MCF 10A (cell line): ENCODE data around the gene FRMD6. TPM values are rescaled to one million over a fixed set of nuclear protein-coding genes. Genes with fewer than 3 reads are reported as not detected.

Source experiments
- BruUV-seq: library from RNA; stranded (reverse); fragments of 400-500 nt; replicated peaks from 2 replicates; lab custom pipeline; 2021; lab: Mats Ljungman, UMichigan
- CTCF ChIA-PET: fragments of 300-600 bp; sonication (Branson Sonifier 250); formaldehyde crosslinking; extraction: SDS; loops from one replicate; lab custom pipeline; 2021; ENCODE audit warnings: antibody characterized with exemption, inconsistent platforms; lab: Yijun Ruan, JAX
- POLR2A ChIA-PET: fragments of 300-600, 350-650 bp; sonication (Branson Sonifier 250); formaldehyde crosslinking; extraction: SDS; loops from one replicate; lab custom pipeline; 2020; ENCODE audit warnings: antibody characterized with exemption, inconsistent platforms; lab: Yijun Ruan, JAX
- DNase-seq: peaks from one replicate; pipeline ENCODE4 v3.0.0-alpha.2; 2018; ENCODE audit not compliant: unreplicated experiment
- H3K27ac Mint-ChIP-seq: one replicate; pipeline ENCODE4 v1.8.0; 2022; ENCODE audit warnings: mild to moderate bottlenecking, low read depth, mixed read lengths; ENCODE audit not compliant: unreplicated experiment
- H3K27me3 Mint-ChIP-seq: one replicate; pipeline ENCODE4 v1.8.0; 2022; ENCODE audit warnings: mixed read lengths; ENCODE audit not compliant: insufficient read depth, unreplicated experiment
- H3K36me3 Mint-ChIP-seq: one replicate; pipeline ENCODE4 v1.8.0; 2022; ENCODE audit warnings: mild to moderate bottlenecking, moderate library complexity, mixed read lengths; ENCODE audit not compliant: insufficient read depth, unreplicated experiment
- H3K4me1 Mint-ChIP-seq: one replicate; pipeline ENCODE4 v1.8.0; 2022; ENCODE audit warnings: mixed read lengths; ENCODE audit not compliant: insufficient read depth, unreplicated experiment
- H3K4me3 Mint-ChIP-seq: one replicate; pipeline ENCODE4 v1.8.0; 2022; ENCODE audit warnings: mild to moderate bottlenecking, moderate library complexity, mixed read lengths; ENCODE audit not compliant: unreplicated experiment
- H3K9me3 Mint-ChIP-seq: one replicate; pipeline ENCODE4 v1.8.0; 2022; ENCODE audit warnings: mixed read lengths; ENCODE audit not compliant: unreplicated experiment
- intact Hi-C: fragments of 100-400 bp; cut with micrococcal nuclease; formaldehyde crosslinking; loops from 2 replicates; pipeline ENCODE4 v1.14.1; 2022
- total RNA-seq: library from RNA; stranded (reverse); gene quantifications from 2 replicates; pipeline ENCODE4 v1.2.3, GENCODE V29; 2022
- TF ChIP-seq, protein P1 (sequence below): fragments of 200-600 bp; IDR thresholded peaks from one replicate; pipeline ENCODE4 v1.8.0; 2022; ENCODE audit warnings: antibody characterized with exemption, mild to moderate bottlenecking; ENCODE audit not compliant: unreplicated experiment

FRMD6 gene
- total RNA-seq, 1 experiment from 2014 or later, result 135 TPM

DNA sequence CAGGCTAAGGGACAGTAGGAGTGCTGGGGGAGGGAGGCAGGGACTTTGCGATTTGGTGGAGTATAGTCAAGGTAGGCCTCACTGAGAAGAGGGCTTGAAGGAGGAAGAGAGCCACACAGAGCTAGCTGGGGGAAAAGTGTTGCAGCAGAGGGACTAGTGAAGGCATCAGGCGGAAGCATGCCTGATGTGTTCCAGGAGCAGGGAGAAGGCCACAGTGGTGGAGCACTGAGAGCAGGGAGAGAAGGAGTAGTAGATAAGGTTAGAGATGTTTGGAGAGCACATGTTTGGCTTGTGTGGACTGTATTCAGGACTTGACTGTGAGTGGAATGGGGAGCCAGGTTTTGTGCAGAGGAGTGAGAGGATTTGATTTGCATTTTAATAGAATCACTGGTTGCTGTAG is 9.0 kb downstream of the FRMD6 start:
- Mint-ChIP-seq H3K27ac (peak overlapping the region; percentile 3), H3K27me3 (no peaks in the 10 kb centered on the region), H3K9me3 (peaks cover 4% of the 10 kb centered on the region), H3K4me1 (peaks cover 63% of the 10 kb centered on the region), H3K4me3 (no peak overlapping the region), H3K36me3 (peaks cover 29% of the 10 kb centered on the region)
- ChIA-PET POLR2A (interaction anchor here (2.0 kb wide), 1 partner anchor 8 kb away, joined by 6 read pairs; no protein-coding TSS in a partner anchor), CTCF (no interaction called here)
- BruUV-seq, result no TSS peak
- DNase-seq, result no peak
- intact Hi-C loops, result no loop called here
- TF ChIP-seq, protein P1, sequence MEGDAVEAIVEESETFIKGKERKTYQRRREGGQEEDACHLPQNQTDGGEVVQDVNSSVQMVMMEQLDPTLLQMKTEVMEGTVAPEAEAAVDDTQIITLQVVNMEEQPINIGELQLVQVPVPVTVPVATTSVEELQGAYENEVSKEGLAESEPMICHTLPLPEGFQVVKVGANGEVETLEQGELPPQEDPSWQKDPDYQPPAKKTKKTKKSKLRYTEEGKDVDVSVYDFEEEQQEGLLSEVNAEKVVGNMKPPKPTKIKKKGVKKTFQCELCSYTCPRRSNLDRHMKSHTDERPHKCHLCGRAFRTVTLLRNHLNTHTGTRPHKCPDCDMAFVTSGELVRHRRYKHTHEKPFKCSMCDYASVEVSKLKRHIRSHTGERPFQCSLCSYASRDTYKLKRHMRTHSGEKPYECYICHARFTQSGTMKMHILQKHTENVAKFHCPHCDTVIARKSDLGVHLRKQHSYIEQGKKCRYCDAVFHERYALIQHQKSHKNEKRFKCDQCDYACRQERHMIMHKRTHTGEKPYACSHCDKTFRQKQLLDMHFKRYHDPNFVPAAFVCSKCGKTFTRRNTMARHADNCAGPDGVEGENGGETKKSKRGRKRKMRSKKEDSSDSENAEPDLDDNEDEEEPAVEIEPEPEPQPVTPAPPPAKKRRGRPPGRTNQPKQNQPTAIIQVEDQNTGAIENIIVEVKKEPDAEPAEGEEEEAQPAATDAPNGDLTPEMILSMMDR, result no peak

DNA sequence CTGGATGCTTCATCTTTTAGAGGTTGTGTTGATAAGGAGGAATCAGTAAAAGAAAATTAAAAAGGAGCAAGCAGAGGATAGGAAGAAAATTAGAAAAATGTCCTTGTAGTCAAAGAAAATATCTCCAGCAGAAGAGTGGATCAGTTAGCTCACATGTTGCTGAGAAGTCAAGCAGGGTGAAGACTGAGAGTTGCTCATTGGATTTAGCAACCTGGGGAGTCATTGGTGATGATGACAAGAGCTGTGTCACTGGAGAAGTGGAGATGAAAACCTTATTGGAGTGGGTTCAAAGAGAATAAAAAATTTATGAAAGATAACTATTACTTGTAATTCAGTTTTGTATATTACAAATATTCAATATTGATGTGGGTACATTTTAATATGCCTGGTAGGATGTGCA is 9.8 kb downstream of the FRMD6 start:
- DNase-seq, result no peak
- H3K4me3 Mint-ChIP-seq, result no peak overlapping the region
- peaks cover 8% of the 10 kb centered on the region for H3K9me3 Mint-ChIP-seq
- TF ChIP-seq, protein P1, result no peak
- intact Hi-C loops, result no loop called here
- no TSS peak for BruUV-seq
- H3K27me3 Mint-ChIP-seq, result no peaks in the 10 kb centered on the region
- peak overlapping the region; percentile 3 for H3K27ac Mint-ChIP-seq
- peaks cover 36% of the 10 kb centered on the region for H3K36me3 Mint-ChIP-seq
- ChIA-PET POLR2A (interaction anchor here (1.4 to 2.0 kb wide), 2 partner anchors 9 to 19 kb away, joined by 5 to 6 read pairs; no protein-coding TSS in a partner anchor), CTCF (interaction anchor here (0.6 kb wide), 1 partner anchor 166 kb away, joined by 3 read pairs; no protein-coding TSS in a partner anchor)
- H3K4me1 Mint-ChIP-seq, result peaks cover 62% of the 10 kb centered on the region

DNA sequence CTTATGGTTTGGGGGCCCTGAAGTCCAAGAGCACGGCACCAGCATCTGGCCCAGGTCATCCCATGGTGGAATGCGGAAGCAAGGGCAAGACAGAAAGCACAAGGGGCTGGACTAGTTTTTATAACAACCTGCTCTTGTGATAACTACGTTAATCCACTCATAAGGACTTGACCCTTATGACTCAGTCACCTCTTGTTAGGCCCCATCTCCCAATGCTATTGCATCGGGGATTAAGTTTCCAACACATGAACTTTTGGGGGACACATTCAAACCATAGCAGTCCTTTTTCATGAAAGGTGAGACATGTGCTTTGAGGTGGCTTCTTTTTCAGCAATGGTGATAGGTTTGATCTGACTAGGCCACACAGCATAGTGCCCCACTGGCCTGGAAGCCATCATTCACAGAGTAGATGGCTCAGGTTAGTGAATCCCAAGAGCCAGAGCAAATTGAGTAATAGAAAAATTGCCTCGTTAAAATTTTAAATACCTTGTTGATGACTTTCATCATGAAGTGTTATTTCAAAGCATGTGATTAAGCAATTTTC is 12.1 kb downstream of the FRMD6 start:
- no TSS peak for BruUV-seq
- TF ChIP-seq, protein P1, result no peak
- ChIA-PET POLR2A (interaction anchor here (0.6 to 4.3 kb wide), 4 partner anchors 10 to 28 kb away, joined by 3 to 21 read pairs (median 4); no protein-coding TSS in a partner anchor), CTCF (interaction anchor here (0.6 kb wide), 1 partner anchor 64 kb away, joined by 3 read pairs; no protein-coding TSS in a partner anchor)
- no peak for DNase-seq
- peaks cover 45% of the 10 kb centered on the region for H3K4me1 Mint-ChIP-seq
- intact Hi-C loops, result no loop called here
- H3K9me3 Mint-ChIP-seq, result peaks cover 8% of the 10 kb centered on the region
- H3K36me3 Mint-ChIP-seq, result peaks cover 46% of the 10 kb centered on the region
- no peaks in the 10 kb centered on the region for H3K27me3 Mint-ChIP-seq
- H3K27ac Mint-ChIP-seq, result peak overlapping the region; percentile 42
- H3K4me3 Mint-ChIP-seq, result no peak overlapping the region

DNA sequence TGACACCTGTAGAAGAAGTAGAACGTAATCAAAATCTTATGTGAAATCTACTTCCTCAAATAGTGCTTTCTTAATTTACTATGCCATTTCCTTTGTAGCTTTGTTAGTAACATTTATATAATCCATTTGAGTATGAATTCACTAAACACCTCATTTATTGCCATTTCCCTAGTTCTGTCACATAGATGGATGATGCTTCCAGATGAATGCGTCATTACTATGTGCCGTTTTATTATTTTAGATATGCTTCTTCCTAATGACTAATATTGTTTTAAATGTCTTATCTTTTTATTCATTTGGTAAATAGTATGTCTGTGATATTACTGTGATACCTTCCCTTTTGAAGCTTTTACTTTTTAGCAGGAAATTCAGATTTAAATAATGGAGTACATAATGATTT is 14.4 kb downstream of the FRMD6 start:
- Mint-ChIP-seq H3K9me3 (peaks cover 8% of the 10 kb centered on the region), H3K36me3 (peaks cover 29% of the 10 kb centered on the region), H3K4me3 (no peak overlapping the region), H3K4me1 (peaks cover 29% of the 10 kb centered on the region), H3K27ac (no peak overlapping the region), H3K27me3 (no peaks in the 10 kb centered on the region)
- POLR2A ChIA-PET, result interaction anchor here (1.2 to 4.3 kb wide), 2 partner anchors 10 to 133 kb away, joined by 3 to 21 read pairs; no protein-coding TSS in a partner anchor
- CTCF ChIA-PET, result interaction anchor here (0.6 to 2.1 kb wide), 4 partner anchors 14 to 383 kb away, joined by 3 to 9 read pairs (median 4); partner anchors contain the start of gene FRMD6
- TF ChIP-seq, protein P1, result no peak
- intact Hi-C loops, result no loop called here
- no peak for DNase-seq
- no TSS peak for BruUV-seq
